AG09309 (cell line): Measurements from ENCODE around the gene HOXD4.

ENCODE experiments used
- DNase-seq: peaks from one replicate; pipeline ENCODE4 v3.0.0-alpha.2; 2010; ENCODE audit warnings: low read depth
- H3K4me3 ChIP-seq: 2 replicates; pipeline ENCODE4 v1.5.1; 2011; ENCODE audit warnings: mild to moderate bottlenecking, low read depth, low read length, moderate library complexity; ENCODE audit not compliant: control insufficient read depth
- TF ChIP-seq, protein P1 (sequence below): IDR thresholded peaks from 2 replicates; pipeline ENCODE4 v1.5.1; 2011; ENCODE audit warnings: mild to moderate bottlenecking, low read depth, low read length, inconsistent platforms; ENCODE audit not compliant: insufficient read depth, control insufficient read depth; ENCODE audit errors: missing control alignments

HOXD4 gene

DNA sequence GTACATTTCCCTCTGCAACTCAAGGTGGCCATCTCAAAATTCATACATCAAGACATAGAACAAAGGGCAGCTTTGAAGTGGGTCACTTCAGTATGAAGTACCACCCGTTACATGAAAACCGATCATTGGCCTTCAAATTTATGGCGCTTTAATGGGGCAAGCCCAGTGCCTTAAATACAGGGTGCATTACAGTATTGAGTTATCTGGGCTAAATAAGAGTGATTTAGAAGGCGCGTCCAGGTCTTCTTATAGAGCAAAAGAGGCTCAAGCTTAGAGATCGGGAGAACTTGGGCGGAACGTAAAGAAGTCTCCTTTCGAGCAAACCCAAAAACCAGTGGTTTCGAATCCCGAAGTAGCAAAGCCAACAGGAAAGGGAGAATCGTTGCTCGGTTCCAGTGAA is 12.9 kb downstream of the HOXD4 start:
- H3K4me3 ChIP-seq = no peak overlapping the region
- DNase-seq = no peak
- TF ChIP-seq, protein P1, sequence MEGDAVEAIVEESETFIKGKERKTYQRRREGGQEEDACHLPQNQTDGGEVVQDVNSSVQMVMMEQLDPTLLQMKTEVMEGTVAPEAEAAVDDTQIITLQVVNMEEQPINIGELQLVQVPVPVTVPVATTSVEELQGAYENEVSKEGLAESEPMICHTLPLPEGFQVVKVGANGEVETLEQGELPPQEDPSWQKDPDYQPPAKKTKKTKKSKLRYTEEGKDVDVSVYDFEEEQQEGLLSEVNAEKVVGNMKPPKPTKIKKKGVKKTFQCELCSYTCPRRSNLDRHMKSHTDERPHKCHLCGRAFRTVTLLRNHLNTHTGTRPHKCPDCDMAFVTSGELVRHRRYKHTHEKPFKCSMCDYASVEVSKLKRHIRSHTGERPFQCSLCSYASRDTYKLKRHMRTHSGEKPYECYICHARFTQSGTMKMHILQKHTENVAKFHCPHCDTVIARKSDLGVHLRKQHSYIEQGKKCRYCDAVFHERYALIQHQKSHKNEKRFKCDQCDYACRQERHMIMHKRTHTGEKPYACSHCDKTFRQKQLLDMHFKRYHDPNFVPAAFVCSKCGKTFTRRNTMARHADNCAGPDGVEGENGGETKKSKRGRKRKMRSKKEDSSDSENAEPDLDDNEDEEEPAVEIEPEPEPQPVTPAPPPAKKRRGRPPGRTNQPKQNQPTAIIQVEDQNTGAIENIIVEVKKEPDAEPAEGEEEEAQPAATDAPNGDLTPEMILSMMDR = no peak

DNA sequence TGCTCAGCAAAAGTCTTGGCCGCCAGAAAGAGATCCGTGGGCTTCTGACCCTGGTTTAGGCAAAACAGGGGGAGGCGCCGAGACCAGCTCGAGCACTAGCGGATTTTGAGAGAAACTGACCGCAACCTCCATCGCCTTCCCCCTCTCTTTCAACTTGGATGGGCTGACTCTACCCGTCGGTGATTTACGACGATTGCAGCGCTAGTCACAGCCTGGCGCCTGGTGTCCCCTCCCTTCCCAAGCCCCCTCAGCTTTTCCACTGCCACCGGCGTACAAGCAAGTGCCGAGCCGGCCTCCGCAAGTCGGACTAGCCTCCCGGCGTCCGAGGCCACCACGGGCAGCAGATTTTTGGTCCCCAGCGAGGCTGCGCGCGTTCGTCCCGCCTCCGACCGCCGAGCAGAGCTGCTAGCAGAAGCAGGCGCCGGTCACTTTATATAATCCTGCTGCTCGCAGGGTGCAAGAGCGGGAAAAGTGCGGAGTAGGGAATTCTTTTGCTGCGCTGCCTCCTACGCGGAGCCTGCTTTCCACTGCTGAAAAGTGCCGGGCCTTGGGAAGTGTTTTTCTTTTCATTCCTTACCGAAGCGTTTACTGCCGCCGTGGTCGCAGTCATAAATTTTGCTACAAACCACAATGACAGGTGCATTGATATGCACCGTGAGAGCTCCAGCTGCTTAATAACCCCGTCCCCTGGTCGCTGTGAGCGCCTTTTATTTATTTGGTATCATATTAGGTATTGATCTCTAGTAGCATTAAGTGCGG is 13.4 kb downstream of the HOXD4 start:
- DNase-seq = no peak
- H3K4me3 ChIP-seq = no peak overlapping the region
- TF ChIP-seq, protein P1 = no peak

DNA sequence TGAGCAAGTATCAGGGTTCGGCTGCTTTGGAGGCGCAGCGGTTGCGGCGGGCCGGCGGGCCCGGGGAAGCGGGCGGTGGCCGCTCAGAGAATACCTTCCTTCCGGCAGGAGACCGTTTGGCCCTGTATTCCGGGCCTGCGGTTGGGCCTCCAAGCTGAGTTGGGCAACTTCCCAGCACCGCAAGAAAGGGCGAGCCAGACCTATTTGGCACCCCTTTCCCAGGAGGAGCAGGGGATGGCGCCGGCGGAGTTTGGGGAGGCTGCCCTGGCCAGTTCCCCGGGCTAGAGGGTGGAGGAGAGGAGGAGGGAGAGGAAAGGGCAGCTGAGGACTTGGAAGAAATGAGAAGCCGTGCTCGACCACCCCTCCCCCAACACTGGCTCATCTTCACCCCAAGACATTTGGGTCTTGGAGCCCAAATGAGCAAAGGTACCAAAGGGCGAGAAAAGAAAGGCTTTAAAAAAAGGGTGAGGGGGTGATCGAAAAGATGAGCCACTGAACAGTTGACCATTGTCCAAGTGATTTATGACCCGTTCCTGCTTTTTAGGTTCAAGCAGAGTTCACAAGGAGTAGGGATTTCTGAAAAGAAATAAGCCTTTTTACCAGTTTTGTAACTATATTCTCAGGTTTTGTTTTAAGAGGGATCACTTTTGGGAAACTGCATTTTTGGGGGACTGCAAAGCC is 14.2 kb downstream of the HOXD4 start:
- no peak for DNase-seq
- TF ChIP-seq, protein P1 = no peak
- no peak overlapping the region for H3K4me3 ChIP-seq

DNA sequence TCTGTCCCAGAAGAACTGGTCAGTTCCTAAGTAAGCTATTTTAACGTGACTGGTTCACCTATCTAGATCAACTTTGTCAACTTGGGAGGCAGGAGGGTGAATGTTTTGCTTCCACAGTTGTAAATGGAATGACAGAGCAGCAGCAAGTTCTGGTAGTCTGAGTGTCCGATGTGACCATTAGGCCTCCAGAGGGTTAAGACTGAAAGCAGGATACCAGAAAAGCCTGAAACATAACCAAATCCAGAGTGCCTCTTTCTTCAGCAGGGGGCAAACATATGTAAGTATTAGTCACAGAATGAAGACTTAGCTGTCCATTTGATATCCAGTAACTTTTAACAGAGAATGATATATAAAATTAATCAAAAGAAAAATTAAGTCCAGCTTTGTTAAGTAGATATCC is 14.9 kb downstream of the HOXD4 start:
- H3K4me3 ChIP-seq = no peak overlapping the region
- DNase-seq = no peak
- TF ChIP-seq, protein P1 = no peak

DNA sequence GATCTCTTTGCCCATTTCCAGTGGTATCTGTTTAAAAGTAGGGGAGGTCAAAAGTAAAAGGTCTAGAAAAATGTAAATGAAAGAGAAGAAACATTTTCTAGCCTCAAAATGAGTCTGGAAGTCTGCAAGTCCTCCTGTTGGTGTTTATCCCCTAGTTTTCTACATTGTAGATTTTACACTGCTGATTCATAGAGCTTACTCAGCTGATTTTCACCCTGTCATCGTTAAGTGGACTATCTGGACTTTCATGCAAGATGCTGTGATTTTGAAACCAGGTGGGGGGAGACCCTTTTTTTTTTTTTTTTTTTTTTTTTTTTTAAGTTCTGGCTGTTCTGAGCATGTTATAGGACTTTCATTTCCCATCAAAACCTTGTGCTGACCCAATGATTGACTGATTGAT is 16.0 kb downstream of the HOXD4 start:
- no peak for DNase-seq
- TF ChIP-seq, protein P1 = no peak
- no peak overlapping the region for H3K4me3 ChIP-seq

DNA sequence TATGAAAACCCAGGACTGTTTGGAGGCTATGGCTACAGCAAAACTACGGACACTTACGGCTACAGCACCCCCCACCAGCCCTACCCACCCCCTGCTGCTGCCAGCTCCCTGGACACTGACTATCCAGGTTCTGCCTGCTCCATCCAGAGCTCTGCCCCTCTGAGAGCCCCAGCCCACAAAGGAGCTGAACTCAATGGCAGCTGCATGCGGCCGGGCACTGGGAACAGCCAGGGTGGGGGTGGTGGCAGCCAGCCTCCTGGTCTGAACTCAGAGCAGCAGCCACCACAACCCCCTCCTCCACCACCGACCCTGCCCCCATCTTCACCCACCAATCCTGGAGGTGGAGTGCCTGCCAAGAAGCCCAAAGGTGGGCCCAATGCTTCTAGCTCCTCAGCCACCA is 17.8 kb downstream of the HOXD4 start:
- no peak overlapping the region for H3K4me3 ChIP-seq
- TF ChIP-seq, protein P1 = no peak
- DNase-seq = no peak
